ENCODE data around the gene GRIK1.

- no peak for TF ChIP-seq POLR2A (IDR thresholded peaks at IDR 0.05)
- TF ChIP-seq, protein P1, sequence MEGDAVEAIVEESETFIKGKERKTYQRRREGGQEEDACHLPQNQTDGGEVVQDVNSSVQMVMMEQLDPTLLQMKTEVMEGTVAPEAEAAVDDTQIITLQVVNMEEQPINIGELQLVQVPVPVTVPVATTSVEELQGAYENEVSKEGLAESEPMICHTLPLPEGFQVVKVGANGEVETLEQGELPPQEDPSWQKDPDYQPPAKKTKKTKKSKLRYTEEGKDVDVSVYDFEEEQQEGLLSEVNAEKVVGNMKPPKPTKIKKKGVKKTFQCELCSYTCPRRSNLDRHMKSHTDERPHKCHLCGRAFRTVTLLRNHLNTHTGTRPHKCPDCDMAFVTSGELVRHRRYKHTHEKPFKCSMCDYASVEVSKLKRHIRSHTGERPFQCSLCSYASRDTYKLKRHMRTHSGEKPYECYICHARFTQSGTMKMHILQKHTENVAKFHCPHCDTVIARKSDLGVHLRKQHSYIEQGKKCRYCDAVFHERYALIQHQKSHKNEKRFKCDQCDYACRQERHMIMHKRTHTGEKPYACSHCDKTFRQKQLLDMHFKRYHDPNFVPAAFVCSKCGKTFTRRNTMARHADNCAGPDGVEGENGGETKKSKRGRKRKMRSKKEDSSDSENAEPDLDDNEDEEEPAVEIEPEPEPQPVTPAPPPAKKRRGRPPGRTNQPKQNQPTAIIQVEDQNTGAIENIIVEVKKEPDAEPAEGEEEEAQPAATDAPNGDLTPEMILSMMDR (IDR thresholded peaks at IDR 0.05): no peak
- no peak for TF ChIP-seq POLR2AphosphoS5 (IDR thresholded peaks at IDR 0.05)
These were observed 431.5 kb downstream of the GRIK1 start for GRCh38 chr21:29508301-29508700.

Data from suprapubic skin (tissue), 4 donors.